OCI-M2 (cell line): ENCODE measurements around the gene NBPF10.
"Not testable (repeated sequence)": the region's sequence is repeated elsewhere in the genome, so short reads cannot be mapped to it uniquely, and the experiment has no call there.

Source experiments
- DNase-seq: peaks from one replicate; lab custom pipeline; 2025; ENCODE audit not compliant: unreplicated experiment; lab: John Stamatoyannopoulos, UW

The NBPF10 gene

GRCh38 chr1:146144465-146144864, at the start of gene NBPF10:
Gene NBPF10 (minus strand): TSS chr1:146144804. CDS start chr1:146144769, 35 bp downstream.
- not testable (repeated sequence) for DNase-seq

- DNase-seq = not testable (repeated sequence)
Measured at GRCh38 chr1:146174531-146174930, 29.9 kb upstream of the NBPF10 start.

- not testable (repeated sequence) for DNase-seq
Measured at GRCh38 chr1:146167740-146168139, 23.1 kb upstream of the NBPF10 start.

- not testable (repeated sequence) for DNase-seq
Measured at GRCh38 chr1:146167273-146167672, 22.7 kb upstream of the NBPF10 start.
